ENCODE results near the gene RNF17.

Gene RNF17

DNA sequence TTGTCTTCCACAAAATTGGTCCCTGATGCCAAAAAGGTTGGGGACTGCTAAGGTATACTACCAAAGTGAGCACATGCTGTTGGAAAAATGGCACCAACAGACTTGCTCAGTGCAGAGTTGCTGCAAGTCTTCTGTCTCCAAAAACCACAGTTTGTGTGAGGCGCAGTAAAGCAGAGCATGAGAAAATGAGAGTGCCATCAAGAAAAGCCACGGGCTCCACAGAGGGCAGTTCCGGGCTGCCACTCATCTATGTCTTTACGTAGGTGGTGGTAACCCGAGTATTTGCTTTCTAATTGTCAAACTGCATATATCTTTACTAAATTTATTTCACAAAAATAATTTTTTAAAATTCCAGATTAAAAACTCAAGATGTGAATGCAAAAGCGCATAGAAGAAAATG, 123.8 kb downstream of the RNF17 start:
- Histone ChIP-seq H3K4me3 (no peak overlapping the region), H3K27ac (no peak overlapping the region)
- TF ChIP-seq, protein P1, sequence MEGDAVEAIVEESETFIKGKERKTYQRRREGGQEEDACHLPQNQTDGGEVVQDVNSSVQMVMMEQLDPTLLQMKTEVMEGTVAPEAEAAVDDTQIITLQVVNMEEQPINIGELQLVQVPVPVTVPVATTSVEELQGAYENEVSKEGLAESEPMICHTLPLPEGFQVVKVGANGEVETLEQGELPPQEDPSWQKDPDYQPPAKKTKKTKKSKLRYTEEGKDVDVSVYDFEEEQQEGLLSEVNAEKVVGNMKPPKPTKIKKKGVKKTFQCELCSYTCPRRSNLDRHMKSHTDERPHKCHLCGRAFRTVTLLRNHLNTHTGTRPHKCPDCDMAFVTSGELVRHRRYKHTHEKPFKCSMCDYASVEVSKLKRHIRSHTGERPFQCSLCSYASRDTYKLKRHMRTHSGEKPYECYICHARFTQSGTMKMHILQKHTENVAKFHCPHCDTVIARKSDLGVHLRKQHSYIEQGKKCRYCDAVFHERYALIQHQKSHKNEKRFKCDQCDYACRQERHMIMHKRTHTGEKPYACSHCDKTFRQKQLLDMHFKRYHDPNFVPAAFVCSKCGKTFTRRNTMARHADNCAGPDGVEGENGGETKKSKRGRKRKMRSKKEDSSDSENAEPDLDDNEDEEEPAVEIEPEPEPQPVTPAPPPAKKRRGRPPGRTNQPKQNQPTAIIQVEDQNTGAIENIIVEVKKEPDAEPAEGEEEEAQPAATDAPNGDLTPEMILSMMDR (IDR thresholded peaks at IDR 0.05) = no peak
- no peak for DNase-seq (ENCODE audit: low spot score)

DNA sequence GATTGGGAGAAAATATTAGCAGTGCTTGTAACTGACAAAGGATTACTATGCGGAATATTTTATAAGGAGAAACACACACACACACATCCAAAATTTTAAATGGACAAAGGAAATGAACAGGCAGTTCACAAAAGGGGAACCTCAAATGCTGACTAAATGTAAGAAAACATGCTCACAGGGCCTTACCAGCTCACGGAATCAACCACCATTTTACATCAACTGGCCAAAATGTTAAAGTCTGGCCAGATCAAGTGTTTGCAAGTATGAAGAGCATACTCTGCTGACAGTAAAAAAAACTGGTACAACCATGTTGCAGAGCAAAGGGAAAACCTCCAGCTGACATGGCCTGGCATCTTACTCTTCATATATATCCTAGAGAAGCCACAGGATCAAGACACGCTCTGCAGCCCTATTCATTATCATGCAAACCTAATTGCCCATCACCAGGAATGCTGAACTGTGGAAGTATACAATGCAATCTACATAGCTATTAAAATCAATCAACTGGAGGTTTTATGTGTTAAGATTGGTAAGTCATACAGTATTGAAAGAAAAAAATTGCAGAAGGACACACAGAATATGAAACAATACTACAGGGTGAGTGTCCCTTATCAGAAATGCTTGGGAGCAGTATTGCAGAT, 124.4 kb downstream of the RNF17 start:
- DNase-seq (ENCODE audit: low spot score) = no peak
- H3K4me3 ChIP-seq = no peak overlapping the region
- no peak overlapping the region for H3K27ac ChIP-seq
- TF ChIP-seq, protein P1 (IDR thresholded peaks at IDR 0.05) = no peak

DNA sequence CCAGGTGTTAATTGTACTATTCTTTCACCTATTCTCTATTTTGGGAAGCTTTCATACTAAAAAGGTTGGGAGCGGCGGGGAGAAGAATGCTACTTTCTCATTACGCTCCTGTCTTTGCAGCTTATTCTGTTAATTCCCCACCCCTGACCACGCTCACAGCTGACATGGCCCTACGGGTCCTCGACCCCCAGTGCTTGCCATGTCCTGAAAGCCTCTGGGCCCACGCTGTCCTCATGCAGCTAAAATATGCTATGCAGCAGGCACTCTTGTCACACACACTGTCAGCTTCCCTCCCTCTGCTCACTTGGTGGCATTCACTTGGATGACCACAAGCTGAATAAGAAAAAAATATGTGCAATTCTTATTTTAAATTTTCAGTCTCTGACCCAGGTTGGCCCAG, 126.3 kb downstream of the RNF17 start:
- no peak for DNase-seq (ENCODE audit: low spot score)
- H3K27ac ChIP-seq = no peak overlapping the region
- TF ChIP-seq, protein P1 (IDR thresholded peaks at IDR 0.05) = no peak
- H3K4me3 ChIP-seq = no peak overlapping the region

DNA sequence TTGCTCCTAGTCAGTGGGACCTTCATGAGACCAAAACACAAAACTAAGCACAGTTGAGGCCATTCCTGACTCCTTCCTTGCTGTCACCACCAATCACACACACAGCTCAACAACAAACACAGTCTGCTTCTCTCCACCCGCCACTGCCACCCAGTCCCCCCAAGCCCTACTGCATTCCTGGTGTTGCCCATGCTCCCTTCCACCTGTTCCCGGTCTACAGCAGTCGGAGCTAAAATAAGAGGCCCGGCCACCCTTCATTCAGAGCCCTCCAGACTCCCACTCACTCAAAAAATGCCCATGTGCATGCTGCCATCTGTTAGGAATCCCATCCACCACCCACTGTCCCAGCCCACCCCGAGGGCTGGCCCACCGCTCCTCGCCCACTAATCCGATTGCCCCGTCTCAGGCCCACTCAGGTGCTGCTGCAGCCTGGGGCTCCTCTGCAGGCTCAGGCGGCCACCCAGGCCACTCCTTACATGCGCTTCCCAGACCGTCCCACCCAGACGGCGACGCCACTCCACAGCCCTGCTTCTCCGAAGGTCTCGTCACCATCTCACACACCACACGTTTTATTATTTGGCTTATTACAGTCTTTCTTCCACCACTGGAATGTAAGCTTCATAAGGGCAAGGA, 127.6 kb downstream of the RNF17 start:
- Histone ChIP-seq H3K4me3 (no peak overlapping the region), H3K27ac (no peak overlapping the region)
- TF ChIP-seq, protein P1 (IDR thresholded peaks at IDR 0.05) = no peak
- DNase-seq (ENCODE audit: low spot score) = no peak

DNA sequence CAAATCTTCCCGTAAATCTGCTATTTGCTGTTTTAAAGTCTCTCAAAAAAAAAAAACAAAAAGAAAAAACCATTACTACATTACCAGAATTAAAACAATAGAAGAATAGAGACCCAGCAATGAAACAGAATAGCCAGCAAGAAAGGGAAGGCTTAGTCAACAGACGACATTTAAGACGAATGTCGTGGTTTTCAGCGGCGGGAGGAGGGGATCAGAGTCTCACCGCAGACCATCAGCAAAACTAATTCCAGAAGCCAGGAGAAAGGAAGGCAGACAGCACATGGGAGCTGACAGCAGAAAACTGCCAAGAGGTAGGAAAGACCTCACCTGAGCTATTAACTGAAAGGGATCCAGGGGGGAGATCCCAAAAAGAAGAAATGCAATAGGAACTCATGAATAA, 128.9 kb downstream of the RNF17 start:
- TF ChIP-seq, protein P1 (IDR thresholded peaks at IDR 0.05) = no peak

DNA sequence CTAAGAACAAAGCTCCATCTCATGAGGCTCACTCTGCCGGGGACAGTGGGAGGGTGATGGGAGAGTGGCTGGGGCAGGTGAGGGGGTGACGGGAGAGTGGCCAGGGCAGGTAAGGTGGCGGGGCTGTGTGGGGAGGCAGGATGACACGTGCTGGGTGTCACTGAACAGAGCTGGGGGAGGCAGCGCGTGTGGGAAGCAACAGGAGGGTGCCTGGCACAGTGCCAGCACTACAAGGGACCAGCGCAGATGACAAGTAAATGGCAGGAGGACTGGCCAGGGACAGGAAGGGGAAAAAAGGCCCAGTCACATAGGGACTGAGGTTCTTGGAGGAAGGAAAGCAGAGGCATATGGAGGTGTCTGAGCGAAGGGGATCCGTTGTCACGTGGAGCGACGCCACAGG, 129.9 kb downstream of the RNF17 start:
- Histone ChIP-seq H3K4me3 (no peak overlapping the region), H3K27ac (no peak overlapping the region)
- TF ChIP-seq, protein P1 (IDR thresholded peaks at IDR 0.05) = no peak
- no peak for DNase-seq (ENCODE audit: low spot score)

More for the DNA sequence above, 128.9 kb downstream of the RNF17 start:
- Histone ChIP-seq H3K27ac (no peak overlapping the region), H3K4me3 (no peak overlapping the region)
- DNase-seq (ENCODE audit: low spot score) = no peak

Data from coronary artery (tissue), 2 donors.